Measurements from ENCODE around the gene PTPN7. TPM values are rescaled to one million over a fixed set of nuclear protein-coding genes. Genes with fewer than 3 reads are reported as not detected.
"Not testable (repeated sequence)": the region's sequence is repeated elsewhere in the genome, so short reads cannot be mapped to it uniquely, and the experiment has no call there.

PTPN7 gene
- total RNA-seq, 1 donor from 2014 or later: 0.44 TPM

DNA sequence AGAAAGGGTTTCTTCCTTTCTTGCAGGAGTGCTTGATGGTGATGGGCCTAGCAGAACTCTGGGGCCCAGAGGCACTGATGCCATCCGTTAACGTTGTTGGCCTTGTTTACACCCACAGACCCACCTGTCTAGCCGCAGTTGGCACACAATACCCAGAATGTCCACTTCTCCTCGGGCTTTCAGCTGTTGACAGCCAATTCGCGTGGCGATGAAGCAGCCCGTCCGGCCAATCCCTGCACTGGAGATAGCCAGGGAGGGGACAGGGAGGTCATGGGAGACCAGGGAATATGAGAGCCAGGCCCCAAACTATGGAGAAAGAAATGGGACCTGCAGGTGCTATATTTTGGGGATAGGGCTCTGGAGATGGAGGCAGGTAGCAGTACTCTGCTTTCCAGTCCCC is 10.2 kb downstream of the PTPN7 start:
- H3K4me3 ChIP-seq: no peak overlapping the region
- no peaks in the 10 kb centered on the region for H3K27me3 ChIP-seq (ENCODE audit: low read depth)
- H3K9me3 ChIP-seq (replicated peaks): no peaks in the 10 kb centered on the region
- TF ChIP-seq, protein P1, sequence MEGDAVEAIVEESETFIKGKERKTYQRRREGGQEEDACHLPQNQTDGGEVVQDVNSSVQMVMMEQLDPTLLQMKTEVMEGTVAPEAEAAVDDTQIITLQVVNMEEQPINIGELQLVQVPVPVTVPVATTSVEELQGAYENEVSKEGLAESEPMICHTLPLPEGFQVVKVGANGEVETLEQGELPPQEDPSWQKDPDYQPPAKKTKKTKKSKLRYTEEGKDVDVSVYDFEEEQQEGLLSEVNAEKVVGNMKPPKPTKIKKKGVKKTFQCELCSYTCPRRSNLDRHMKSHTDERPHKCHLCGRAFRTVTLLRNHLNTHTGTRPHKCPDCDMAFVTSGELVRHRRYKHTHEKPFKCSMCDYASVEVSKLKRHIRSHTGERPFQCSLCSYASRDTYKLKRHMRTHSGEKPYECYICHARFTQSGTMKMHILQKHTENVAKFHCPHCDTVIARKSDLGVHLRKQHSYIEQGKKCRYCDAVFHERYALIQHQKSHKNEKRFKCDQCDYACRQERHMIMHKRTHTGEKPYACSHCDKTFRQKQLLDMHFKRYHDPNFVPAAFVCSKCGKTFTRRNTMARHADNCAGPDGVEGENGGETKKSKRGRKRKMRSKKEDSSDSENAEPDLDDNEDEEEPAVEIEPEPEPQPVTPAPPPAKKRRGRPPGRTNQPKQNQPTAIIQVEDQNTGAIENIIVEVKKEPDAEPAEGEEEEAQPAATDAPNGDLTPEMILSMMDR (IDR thresholded peaks at IDR 0.05; ENCODE audit: borderline replicate concordance): no peak
- no peak for DNase-seq
- peaks cover 12% of the 10 kb centered on the region for H3K4me1 ChIP-seq
- no peaks in the 10 kb centered on the region for H3K36me3 ChIP-seq
- no peak overlapping the region for H3K27ac ChIP-seq (replicated peaks)
- intact Hi-C loops (cut with micrococcal nuclease): no loop called here

DNA sequence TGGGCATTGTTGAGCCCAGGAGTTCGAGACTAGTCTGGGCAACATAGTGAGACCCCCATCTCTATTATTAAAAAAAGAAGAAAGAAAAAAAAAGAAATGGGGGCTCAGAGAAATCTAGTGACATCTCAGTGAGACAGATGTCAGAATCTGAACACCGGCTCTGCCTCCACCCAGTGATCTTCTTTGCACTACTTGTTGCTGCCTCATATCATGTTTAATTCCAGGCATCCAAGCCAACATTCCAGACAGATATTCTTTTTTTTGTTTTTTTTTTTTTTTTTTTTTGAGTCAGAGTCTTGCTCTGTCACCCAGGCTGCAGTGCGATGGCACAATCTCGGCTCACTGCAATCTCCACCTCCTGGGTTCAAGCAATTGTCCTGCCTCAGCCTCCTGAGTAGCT is 10.8 kb downstream of the PTPN7 start:
- TF ChIP-seq, protein P1 (IDR thresholded peaks at IDR 0.05; ENCODE audit: borderline replicate concordance): no peak
- no peak overlapping the region for H3K4me3 ChIP-seq
- H3K27ac ChIP-seq (replicated peaks): no peak overlapping the region
- intact Hi-C loops (cut with micrococcal nuclease): no loop called here
- no peaks in the 10 kb centered on the region for H3K36me3 ChIP-seq
- peaks cover 11% of the 10 kb centered on the region for H3K4me1 ChIP-seq
- H3K9me3 ChIP-seq (replicated peaks): no peaks in the 10 kb centered on the region
- H3K27me3 ChIP-seq (ENCODE audit: low read depth): no peaks in the 10 kb centered on the region
- DNase-seq: no peak

DNA sequence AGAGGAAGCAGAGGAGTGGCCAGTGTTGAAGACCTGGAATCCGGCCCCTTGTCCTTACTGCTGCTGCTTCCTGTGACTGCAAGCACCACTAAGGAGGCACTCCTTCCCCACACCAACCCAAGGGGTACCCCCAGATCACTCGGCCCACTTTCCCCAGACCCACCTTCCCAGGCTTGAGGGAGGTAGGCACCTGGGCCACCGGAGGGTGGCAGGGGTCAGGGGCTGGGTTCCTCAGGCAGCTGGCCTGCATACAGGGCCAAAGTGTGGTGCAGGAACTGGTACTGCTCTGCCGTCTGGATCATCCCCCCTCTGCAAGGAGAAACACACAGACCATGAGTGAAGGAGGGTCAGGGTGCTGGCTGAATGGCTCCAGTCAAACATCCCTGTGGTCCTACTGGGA is 12.0 kb downstream of the PTPN7 start:
- Histone ChIP-seq H3K27me3 (ENCODE audit: low read depth) (no peaks in the 10 kb centered on the region), H3K4me3 (no peak overlapping the region), H3K9me3 (replicated peaks) (no peaks in the 10 kb centered on the region), H3K36me3 (no peaks in the 10 kb centered on the region), H3K4me1 (peaks cover 18% of the 10 kb centered on the region), H3K27ac (replicated peaks) (no peak overlapping the region)
- intact Hi-C loops (cut with micrococcal nuclease): no loop called here
- no peak for DNase-seq
- TF ChIP-seq, protein P1 (IDR thresholded peaks at IDR 0.05; ENCODE audit: borderline replicate concordance): no peak

DNA sequence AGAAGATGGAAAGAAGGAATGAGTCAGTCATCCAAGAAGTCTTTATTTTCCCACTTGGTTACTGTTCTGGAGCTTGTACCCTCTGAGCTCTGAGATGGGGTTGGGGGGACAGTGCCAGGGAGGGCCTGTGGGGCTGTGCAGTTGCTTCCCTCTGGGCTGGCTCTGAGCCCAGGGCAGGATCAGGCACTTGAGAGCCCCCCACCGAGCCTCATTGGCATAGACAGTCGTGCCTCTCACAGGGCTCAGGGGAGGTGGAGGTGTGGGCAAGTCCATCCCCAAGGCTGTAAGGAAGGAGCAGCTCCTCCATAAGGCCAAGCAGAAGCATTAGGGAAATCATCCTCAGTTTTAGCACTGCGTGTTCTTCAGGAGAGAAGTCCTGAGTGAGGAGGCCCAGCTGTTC is 13.4 kb downstream of the PTPN7 start:
- peaks cover 32% of the 10 kb centered on the region for H3K4me1 ChIP-seq
- no peak for DNase-seq
- no peaks in the 10 kb centered on the region for H3K27me3 ChIP-seq (ENCODE audit: low read depth)
- TF ChIP-seq, protein P1 (IDR thresholded peaks at IDR 0.05; ENCODE audit: borderline replicate concordance): no peak
- H3K36me3 ChIP-seq: no peaks in the 10 kb centered on the region
- H3K9me3 ChIP-seq (replicated peaks): no peaks in the 10 kb centered on the region
- H3K4me3 ChIP-seq: no peak overlapping the region
- H3K27ac ChIP-seq (replicated peaks): no peak overlapping the region
- intact Hi-C loops (cut with micrococcal nuclease): no loop called here

DNA sequence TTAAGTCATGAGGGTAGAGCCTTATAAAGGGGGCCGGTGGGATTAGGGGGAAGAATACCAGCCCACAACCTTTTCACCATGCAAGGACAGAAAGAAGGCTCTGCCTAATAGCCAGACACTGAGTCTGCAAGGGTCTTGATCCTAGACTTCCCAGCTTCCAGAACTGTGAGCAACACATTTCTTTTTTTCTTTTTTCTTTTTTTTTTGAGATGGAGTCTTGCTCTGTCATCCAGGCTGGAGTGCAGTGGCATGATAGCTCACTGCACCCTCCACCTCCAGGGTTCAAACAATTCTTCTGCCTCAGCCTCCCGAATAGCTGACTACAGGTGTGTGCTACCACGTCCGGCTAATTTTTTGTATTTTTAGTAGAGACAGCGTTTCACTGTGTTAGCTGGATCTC is 14.1 kb downstream of the PTPN7 start:
- Histone ChIP-seq H3K27me3 (ENCODE audit: low read depth) (no peaks in the 10 kb centered on the region), H3K4me1 (peaks cover 39% of the 10 kb centered on the region), H3K4me3 (no peak overlapping the region), H3K36me3 (no peaks in the 10 kb centered on the region), H3K27ac (replicated peaks) (no peak overlapping the region), H3K9me3 (replicated peaks) (no peaks in the 10 kb centered on the region)
- intact Hi-C loops (cut with micrococcal nuclease): no loop called here
- TF ChIP-seq, protein P1 (IDR thresholded peaks at IDR 0.05; ENCODE audit: borderline replicate concordance): no peak
- DNase-seq: no peak

DNA sequence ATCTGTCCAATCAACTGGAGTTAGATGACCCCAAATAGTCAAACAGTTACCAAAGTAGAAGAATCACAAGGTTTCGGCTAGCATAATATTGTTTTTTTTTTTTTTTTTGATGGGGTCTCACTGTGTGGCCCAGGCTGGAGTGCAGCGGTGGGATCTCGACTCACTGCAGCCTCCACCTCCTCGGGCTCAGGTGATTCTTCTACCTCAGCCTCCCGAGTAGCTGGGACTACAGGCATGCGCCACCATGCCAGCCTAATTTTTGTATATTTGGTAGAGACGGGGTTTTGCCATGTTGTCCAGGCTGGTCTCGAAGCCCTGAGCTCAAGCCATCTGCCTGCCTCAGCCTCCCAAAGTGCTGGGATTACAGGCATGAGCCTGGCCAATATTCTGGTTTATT is 14.7 kb downstream of the PTPN7 start:
- H3K27me3 ChIP-seq (ENCODE audit: low read depth); H3K9me3 ChIP-seq (replicated peaks); intact Hi-C loops (cut with micrococcal nuclease); DNase-seq; H3K36me3 ChIP-seq; H3K4me3 ChIP-seq; H3K27ac ChIP-seq (replicated peaks): not testable (repeated sequence)
- peaks cover 44% of the 10 kb centered on the region for H3K4me1 ChIP-seq
